NCI-H82 (cell line): ENCODE measurements around the gene SNRNP35.
"Not testable (repeated sequence)": the region's sequence is repeated elsewhere in the genome, so short reads cannot be mapped to it uniquely, and the experiment has no call there.

Experiments used
- DNase-seq: peaks from one replicate; lab custom pipeline; 2025; lab: John Stamatoyannopoulos, UW

The SNRNP35 gene

DNA sequence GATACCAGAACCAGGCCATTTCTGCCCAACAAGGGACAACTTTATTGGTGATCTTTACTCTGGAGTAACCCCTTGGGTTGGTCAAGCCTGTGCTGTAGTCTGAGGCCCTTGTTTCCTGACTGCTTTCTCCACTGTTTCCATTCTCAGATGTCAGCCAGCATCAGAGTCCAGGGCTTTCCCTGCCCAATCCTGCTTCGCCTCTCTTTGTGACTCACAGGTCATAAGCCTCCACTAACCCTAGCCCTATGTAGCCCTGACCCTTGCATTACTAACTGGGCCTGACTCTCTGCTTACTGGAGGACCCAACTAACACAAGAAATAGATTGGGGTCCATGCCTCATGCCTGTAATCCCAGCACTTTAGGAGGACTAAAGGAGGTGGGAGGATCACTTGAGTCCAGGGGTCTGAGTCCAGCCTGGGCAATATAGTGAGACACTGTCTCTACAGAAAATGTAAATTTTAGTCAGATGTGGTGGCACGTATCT is 8.6 kb upstream of the SNRNP35 start:
- no peak for DNase-seq

- DNase-seq, result no peak
Measured at GRCh38 chr12:123449856-123450255, 8.1 kb upstream of the SNRNP35 start.

DNA sequence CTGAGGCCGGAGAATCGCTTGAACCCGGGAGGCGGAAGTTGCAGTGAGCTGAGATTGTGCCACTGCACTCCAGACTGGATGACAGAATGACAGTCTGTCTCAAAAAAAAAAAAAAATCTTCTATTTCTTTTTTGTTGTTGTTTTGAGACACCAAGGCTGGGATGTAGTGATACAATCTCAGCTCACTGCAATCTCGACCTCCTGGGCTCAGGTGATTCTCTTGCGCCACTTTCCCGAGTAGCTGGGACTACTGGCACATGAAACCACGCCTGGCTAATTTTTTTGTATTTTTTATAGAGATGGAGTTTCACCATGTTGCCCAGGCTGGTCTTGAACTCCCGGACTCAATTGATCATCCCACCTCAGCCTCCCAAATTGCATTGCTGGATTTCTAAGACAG is 7.3 kb upstream of the SNRNP35 start:
- no peak for DNase-seq

GRCh38 chr12:123452276-123452550 is 5.7 kb upstream of the SNRNP35 start:
- DNase-seq, result not testable (repeated sequence)

DNA sequence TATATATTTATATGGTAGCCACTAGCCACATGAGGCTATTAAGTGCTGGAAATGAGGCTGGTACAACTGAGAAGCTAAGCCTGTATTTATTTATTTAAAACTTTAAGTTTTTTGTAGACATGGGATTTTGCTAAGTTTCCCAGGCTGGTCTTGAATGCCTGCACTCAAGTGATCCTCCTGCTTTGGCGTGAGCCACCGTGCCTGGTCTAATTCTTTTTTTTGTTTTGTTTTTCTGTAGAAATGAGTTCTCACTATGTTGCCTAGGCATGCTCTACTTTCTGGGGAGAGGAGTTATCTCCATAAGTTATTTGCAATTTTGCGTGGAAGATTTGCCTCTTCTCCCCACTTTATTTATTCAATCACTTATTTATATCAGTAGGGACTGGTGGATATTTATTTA is 4.8 kb upstream of the SNRNP35 start:
- no peak for DNase-seq

DNA sequence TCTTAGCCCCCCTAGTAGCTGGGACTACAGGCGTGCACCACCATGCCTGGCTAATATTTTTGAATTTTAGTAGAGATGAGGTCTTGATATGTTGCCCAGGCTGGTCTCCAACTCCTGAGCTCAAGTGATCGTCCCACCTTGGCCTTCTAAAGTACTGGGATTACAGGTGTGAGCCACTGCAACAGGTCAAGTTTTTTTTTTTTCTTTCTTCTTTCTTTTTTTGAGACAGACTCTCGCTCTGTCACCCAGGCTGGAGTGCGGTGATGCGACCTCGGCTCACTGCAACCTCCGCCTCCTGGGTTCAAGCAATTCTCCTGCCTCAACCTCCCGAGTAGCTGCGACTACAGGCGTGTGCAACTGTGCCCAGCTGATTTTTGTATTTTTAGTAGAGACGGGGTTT is 5.2 kb downstream of the SNRNP35 start:
- not testable (repeated sequence) for DNase-seq

DNA sequence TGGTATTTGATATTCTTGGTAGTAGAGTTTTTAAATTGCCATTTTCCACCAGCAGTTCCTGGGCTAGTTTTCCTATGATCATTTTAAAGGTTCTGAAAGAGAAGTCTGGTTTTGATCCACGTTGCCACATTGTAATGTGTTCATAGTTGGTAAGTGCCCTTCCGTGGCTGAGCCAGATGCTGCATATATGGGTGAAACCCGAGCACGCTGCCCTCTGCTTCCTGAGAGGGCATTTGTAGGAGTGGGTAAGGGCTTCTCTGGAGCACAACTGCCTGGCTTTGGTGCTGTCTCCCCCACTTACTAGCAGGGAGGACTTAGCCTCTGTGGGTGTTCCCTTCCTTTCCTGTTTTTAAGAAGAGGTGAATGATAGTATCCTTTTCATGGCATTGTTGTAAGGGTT is 7.1 kb downstream of the SNRNP35 start:
- DNase-seq, result no peak

DNA sequence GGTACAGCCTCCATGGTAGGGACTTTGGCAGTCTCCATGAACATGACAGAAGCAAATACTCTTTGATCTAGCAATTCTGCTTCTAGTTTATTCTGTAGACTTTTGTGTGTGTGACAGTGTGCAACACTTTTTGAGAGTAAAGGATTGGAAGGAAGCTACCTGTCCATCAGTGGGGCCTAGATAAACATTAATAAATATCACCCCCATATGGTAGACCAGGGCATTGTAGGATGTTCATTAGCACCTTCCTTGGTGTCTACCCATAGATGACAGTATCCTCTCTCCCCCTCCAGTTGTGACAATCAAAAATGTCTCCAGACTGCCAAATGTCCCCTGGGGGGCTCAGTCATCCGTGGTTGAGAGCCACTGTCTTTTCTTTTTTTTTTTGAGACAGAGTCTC is 10.8 kb downstream of the SNRNP35 start:
- DNase-seq, result peak; percentile 34

DNA sequence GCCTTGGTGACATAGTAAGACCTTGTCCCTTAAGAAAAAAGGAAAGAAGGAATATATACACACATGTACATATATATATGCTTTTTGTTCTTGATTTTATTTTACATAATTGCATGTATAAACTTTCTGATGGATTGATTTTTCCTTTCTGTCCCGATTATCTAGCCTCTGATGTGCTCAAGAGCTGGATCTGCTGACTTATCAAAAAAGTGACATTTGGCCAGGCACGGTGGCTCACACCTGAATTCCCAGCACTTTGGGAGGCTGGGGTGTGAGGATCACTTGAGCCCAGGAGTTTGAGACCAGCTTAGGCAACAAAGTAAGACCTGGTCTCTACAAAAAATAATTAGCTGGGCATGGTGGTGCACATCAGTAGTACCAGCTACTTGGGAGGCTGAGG is 12.0 kb downstream of the SNRNP35 start:
- DNase-seq, result no peak

- no peak for DNase-seq
Measured at GRCh38 chr12:123471374-123472068, 13.6 kb downstream of the SNRNP35 start.

- DNase-seq, result no peak
Measured at GRCh38 chr12:123472438-123472849, 14.5 kb downstream of the SNRNP35 start.

GRCh38 chr12:123474485-123475245 is 16.7 kb downstream of the SNRNP35 start:
- DNase-seq, result no peak

DNA sequence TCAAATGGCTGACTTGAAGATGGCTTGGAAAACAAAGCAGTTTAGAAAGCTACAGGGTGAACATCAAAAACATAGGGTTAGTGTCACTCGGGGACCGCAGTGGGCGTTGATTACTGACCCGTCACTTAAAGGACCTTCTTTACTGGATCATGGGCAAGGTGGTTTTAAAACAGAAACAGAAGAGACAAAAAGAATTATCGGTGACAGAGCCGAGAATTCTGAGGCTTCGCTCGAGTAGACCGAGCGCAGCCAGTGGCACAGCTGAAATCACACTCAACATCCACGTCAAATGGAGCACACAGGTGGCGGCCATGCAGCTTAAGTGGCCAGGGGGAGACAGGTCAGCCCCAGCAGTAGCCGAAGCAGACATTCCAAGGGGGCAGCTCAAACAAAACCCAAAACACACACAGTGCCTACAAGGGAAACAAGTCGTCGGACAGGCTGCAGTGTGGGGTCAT is 17.3 kb downstream of the SNRNP35 start:
- DNase-seq, result no peak

- DNase-seq, result no peak
Measured at GRCh38 chr12:123478069-123478468, 20.1 kb downstream of the SNRNP35 start.

GRCh38 chr12:123478762-123479161 is 20.8 kb downstream of the SNRNP35 start:
- no peak for DNase-seq

DNA sequence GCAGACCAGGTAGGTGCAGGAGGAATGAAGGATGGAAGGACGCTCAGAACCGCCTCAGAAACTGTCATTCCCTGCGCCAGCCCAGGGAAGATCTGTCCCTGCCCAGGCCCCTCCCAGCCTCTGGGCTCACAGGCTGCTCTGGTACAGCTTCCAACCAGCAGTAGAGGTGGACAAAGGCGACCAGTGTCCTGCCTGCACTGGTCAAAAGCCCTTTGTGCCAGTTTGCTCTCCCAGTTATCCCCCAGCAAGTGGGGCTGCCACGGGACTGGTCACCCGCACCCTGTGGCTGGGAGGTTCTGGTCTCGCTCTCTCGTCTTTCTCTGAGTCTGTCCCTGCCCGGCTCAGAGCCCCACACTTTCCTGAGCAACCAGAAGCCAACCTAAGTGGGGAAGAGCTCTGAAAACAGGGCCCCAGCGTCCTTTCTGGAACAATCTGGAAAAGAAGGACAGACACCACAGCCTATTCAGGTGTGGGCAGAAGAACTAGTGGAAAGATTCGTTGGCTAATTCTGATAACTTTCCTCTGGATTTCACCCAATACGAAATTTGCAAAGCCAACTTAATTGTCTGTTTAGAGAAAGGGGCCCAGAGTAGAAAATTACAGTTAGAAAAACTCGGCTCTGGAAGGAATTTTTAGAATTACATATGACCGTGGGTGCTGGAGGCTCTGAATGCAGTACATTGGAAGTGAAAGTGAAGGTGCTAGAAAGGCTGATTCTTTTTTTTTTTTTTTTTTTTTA is 21.7 kb downstream of the SNRNP35 start:
- DNase-seq, result no peak

DNA sequence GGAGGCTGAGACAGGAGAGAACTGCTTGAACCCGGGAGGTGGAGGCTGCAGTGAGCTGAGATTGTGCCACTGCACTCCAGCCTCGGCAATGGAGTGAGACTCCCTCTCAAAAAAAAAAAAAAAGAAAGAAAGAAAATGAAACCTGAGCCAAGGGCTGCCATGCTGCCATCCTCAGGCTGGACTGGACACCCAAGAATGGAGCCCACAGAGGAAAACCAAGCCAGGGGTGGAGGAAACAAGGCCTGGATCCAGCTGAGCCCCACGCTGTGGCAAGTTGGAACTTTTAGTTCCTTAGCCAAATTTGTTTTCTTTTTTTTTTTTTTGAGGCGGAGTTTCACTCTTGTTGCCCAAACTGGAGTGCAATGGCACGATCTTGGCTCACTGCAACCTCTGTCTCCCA is 23.3 kb downstream of the SNRNP35 start:
- DNase-seq, result not testable (repeated sequence)

- no peak for DNase-seq
Measured at GRCh38 chr12:123482876-123483275, 24.9 kb downstream of the SNRNP35 start.

DNA sequence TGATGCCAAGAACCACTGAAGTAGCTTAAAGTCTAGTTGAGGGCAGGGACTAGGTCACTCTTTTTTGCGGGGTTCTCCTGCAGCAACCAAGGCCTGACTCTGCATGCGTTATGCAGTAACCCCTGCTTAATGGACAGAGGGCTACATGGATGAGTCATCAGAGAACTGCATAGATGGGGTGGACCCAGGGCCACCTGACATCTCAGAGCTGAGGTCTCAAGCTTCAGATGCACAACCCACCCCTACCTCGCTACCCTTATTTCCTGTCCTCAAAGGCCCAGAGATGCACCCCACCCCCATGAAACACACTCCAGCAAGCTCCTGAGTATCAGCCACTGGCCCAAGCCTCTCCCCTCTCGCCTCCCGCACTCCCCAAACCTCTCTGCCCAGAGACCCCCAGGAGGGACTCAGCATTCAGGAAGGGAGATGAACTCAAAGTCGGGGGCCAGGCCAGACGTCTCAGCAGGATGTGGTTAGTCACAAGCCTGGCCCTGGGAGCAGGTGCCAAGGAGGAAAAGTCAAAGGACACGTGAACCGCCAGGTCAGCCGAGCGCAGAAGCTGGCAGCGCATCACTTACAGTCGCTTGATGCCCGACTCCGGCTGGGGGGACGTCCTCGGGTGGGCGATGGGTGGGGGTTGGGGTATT is 25.8 kb downstream of the SNRNP35 start:
- no peak for DNase-seq

DNA sequence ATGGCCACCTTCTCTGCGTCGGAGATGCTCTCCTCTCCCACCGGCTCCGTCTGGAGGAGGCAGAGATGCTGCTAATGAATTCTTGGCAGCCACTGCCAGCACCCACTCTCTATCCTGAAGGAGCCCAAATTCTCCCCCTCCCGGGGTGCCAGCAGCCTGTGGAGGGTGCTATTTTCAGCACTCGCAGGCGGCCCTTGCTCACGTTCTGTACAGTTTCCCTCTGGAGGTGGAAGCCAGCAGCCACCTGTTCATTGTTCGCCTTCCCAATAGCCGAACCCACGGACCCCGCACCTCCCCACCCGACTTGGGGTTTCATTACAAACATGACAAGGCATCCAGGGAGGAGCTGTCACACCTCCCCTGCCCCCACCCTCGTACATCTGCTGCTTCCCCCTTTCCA is 27.8 kb downstream of the SNRNP35 start:
- no peak for DNase-seq

- no peak for DNase-seq
Measured at GRCh38 chr12:123487428-123487827, 29.5 kb downstream of the SNRNP35 start.

DNA sequence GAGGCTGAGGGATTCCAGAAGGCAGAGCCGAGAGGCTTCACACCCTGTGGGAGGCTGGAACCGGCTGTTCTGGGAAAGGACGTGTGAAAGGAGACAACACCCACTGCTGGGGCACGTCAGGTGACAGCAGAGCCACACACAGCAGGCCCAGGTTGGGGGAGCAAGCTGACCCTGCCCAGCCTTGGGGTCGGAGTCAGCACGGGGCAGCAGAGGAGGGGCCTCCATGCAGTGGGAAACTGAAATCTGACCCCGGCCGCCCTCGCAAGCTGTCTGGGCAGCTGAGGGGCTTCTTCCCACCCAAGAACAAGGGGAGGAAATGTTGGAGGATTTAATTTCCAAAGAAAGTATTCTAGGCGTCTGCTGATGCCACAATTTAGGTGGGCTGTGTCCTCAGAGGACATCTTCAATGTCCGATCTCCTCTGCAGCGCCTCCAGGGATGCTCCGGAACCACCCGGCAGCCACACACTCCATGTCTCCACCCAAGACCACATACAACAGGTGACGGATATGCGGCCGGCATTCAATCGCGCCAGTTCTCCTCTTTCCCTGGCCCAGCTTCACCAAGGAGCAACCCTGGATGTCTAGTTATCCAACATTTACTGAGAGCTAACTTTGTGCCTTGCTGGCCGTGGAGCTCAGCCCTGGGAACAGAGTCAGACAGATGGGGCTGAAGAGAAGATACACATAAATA is 30.7 kb downstream of the SNRNP35 start:
- DNase-seq, result no peak
